Activated naive CD4-positive, alpha-beta T cell treated with anti-CD3 and anti-CD28 coated beads for 36 hours (primary cell): ENCODE results near the gene WFS1. TPM values are rescaled to one million over a fixed set of nuclear protein-coding genes. Genes with fewer than 3 reads are reported as not detected.

Experiments used
- CTCF ChIA-PET: fragments of 350-600 bp; sonication (Branson Sonifier 250); formaldehyde crosslinking; loops from one replicate; lab custom pipeline; 2021; ENCODE audit warnings: antibody characterized with exemption; lab: Charles Lee
- DNase-seq: peaks from one replicate; pipeline ENCODE4 v3.0.0-alpha.2; 2020
- H3K27ac Mint-ChIP-seq: one replicate; pipeline ENCODE4 v1.8.0; 2021; ENCODE audit warnings: mild to moderate bottlenecking, mixed read lengths
- H3K27me3 Mint-ChIP-seq: one replicate; pipeline ENCODE4 v1.8.0; 2021; ENCODE audit warnings: low read depth, mixed read lengths
- H3K36me3 Mint-ChIP-seq: one replicate; pipeline ENCODE4 v1.8.0; 2021; ENCODE audit warnings: low read depth, mixed read lengths
- H3K4me1 Mint-ChIP-seq: one replicate; pipeline ENCODE4 v1.8.0; 2021; ENCODE audit warnings: low read depth, mixed read lengths
- H3K4me3 Mint-ChIP-seq: one replicate; pipeline ENCODE4 v1.8.0; 2021; ENCODE audit warnings: mild to moderate bottlenecking, moderate library complexity, mixed read lengths
- H3K9me3 Mint-ChIP-seq: one replicate; pipeline ENCODE4 v1.8.0; 2021; ENCODE audit warnings: mixed read lengths
- intact Hi-C: fragments of 100-400 bp; cut with micrococcal nuclease; formaldehyde crosslinking; loops from one replicate; pipeline ENCODE4 v1.15.1; 2023
- total RNA-seq, 2 experiments: library from RNA; stranded (reverse); gene quantifications; one replicate each; pipeline ENCODE4 v1.2.3, GENCODE V29; 2021

The WFS1 gene
- total RNA-seq, 2 experiments from 2014 or later, result 3.6 to 4.5 TPM

- no peak overlapping the region for H3K27ac Mint-ChIP-seq
Observed at GRCh38 chr4:6278801-6279197, 9.1 kb downstream of the WFS1 start.

GRCh38 chr4:6279582-6280289 lies 10.1 kb downstream of the WFS1 start:
- Mint-ChIP-seq H3K27ac (no peak overlapping the region), H3K4me3 (no peak overlapping the region), H3K27me3 (no peaks in the 10 kb centered on the region), H3K36me3 (no peaks in the 10 kb centered on the region), H3K9me3 (no peaks in the 10 kb centered on the region), H3K4me1 (peaks cover 8% of the 10 kb centered on the region)
- no peak for DNase-seq
- intact Hi-C loops, result no loop called here
- CTCF ChIA-PET, result no interaction called here

More at GRCh38 chr4:6278801-6279197, 9.1 kb downstream of the WFS1 start:
- DNase-seq, result no peak
- no peaks in the 10 kb centered on the region for H3K27me3 Mint-ChIP-seq
- H3K4me3 Mint-ChIP-seq, result no peak overlapping the region
- peaks cover 8% of the 10 kb centered on the region for H3K4me1 Mint-ChIP-seq
- H3K36me3 Mint-ChIP-seq, result no peaks in the 10 kb centered on the region
- CTCF ChIA-PET, result interaction anchor here (1.0 kb wide), 1 partner anchor 28 kb away, joined by 3 read pairs; no protein-coding TSS in a partner anchor
- no peaks in the 10 kb centered on the region for H3K9me3 Mint-ChIP-seq
- intact Hi-C loops, result no loop called here

- DNase-seq, result no peak
- no peaks in the 10 kb centered on the region for H3K27me3 Mint-ChIP-seq
- no peaks in the 10 kb centered on the region for H3K36me3 Mint-ChIP-seq
- H3K4me3 Mint-ChIP-seq, result no peak overlapping the region
- H3K4me1 Mint-ChIP-seq, result peaks cover 8% of the 10 kb centered on the region
- intact Hi-C loops, result no loop called here
- H3K27ac Mint-ChIP-seq, result no peak overlapping the region
- no peaks in the 10 kb centered on the region for H3K9me3 Mint-ChIP-seq
- CTCF ChIA-PET, result no interaction called here
Observed at GRCh38 chr4:6280365-6280996, 10.8 kb downstream of the WFS1 start.

- Mint-ChIP-seq H3K4me1 (peaks cover 8% of the 10 kb centered on the region), H3K9me3 (no peaks in the 10 kb centered on the region), H3K36me3 (no peaks in the 10 kb centered on the region), H3K4me3 (no peak overlapping the region), H3K27ac (no peak overlapping the region), H3K27me3 (no peaks in the 10 kb centered on the region)
- CTCF ChIA-PET, result interaction anchor here (0.8 kb wide), 1 partner anchor 32 kb away, joined by 5 read pairs; no protein-coding TSS in a partner anchor
- DNase-seq, result no peak
- intact Hi-C loops, result no loop called here
Observed at GRCh38 chr4:6281436-6282313, 12.0 kb downstream of the WFS1 start.

GRCh38 chr4:6282314-6282771 lies 12.7 kb downstream of the WFS1 start:
- Mint-ChIP-seq H3K9me3 (no peaks in the 10 kb centered on the region), H3K4me3 (no peak overlapping the region), H3K36me3 (no peaks in the 10 kb centered on the region), H3K27me3 (no peaks in the 10 kb centered on the region), H3K4me1 (peaks cover 8% of the 10 kb centered on the region), H3K27ac (no peak overlapping the region)
- DNase-seq, result no peak
- intact Hi-C loops, result no loop called here
- CTCF ChIA-PET, result interaction anchor here (0.8 kb wide), 1 partner anchor 32 kb away, joined by 5 read pairs; no protein-coding TSS in a partner anchor

- H3K9me3 Mint-ChIP-seq, result no peaks in the 10 kb centered on the region
- CTCF ChIA-PET, result no interaction called here
Observed at GRCh38 chr4:6283282-6283681, 13.6 kb downstream of the WFS1 start.

GRCh38 chr4:6287017-6287788 lies 17.6 kb downstream of the WFS1 start:
- no peaks in the 10 kb centered on the region for H3K4me1 Mint-ChIP-seq
- no peaks in the 10 kb centered on the region for H3K27me3 Mint-ChIP-seq
- H3K27ac Mint-ChIP-seq, result no peak overlapping the region
- intact Hi-C loops, result no loop called here
- H3K4me3 Mint-ChIP-seq, result no peak overlapping the region
- H3K9me3 Mint-ChIP-seq, result no peaks in the 10 kb centered on the region
- H3K36me3 Mint-ChIP-seq, result no peaks in the 10 kb centered on the region
- CTCF ChIA-PET, result no interaction called here
- no peak for DNase-seq

More at GRCh38 chr4:6283282-6283681, 13.6 kb downstream of the WFS1 start:
- peaks cover 7% of the 10 kb centered on the region for H3K4me1 Mint-ChIP-seq
- intact Hi-C loops, result no loop called here
- H3K4me3 Mint-ChIP-seq, result no peak overlapping the region
- no peaks in the 10 kb centered on the region for H3K36me3 Mint-ChIP-seq
- no peak overlapping the region for H3K27ac Mint-ChIP-seq
- no peak for DNase-seq
- no peaks in the 10 kb centered on the region for H3K27me3 Mint-ChIP-seq

- no peaks in the 10 kb centered on the region for H3K4me1 Mint-ChIP-seq
- no peaks in the 10 kb centered on the region for H3K36me3 Mint-ChIP-seq
- no peak for DNase-seq
- intact Hi-C loops, result no loop called here
- H3K27me3 Mint-ChIP-seq, result no peaks in the 10 kb centered on the region
- no peak overlapping the region for H3K27ac Mint-ChIP-seq
- H3K4me3 Mint-ChIP-seq, result no peak overlapping the region
- CTCF ChIA-PET, result no interaction called here
- no peaks in the 10 kb centered on the region for H3K9me3 Mint-ChIP-seq
Observed at GRCh38 chr4:6288342-6288741, 18.7 kb downstream of the WFS1 start.

- no peaks in the 10 kb centered on the region for H3K36me3 Mint-ChIP-seq
- H3K27me3 Mint-ChIP-seq, result no peaks in the 10 kb centered on the region
- H3K4me3 Mint-ChIP-seq, result no peak overlapping the region
- no peaks in the 10 kb centered on the region for H3K9me3 Mint-ChIP-seq
- intact Hi-C loops, result no loop called here
- no peaks in the 10 kb centered on the region for H3K4me1 Mint-ChIP-seq
- no peak overlapping the region for H3K27ac Mint-ChIP-seq
- CTCF ChIA-PET, result no interaction called here
- no peak for DNase-seq
Observed at GRCh38 chr4:6288871-6289270, 19.2 kb downstream of the WFS1 start.

GRCh38 chr4:6290256-6290655 lies 20.6 kb downstream of the WFS1 start:
- Mint-ChIP-seq H3K27ac (no peak overlapping the region), H3K36me3 (no peaks in the 10 kb centered on the region), H3K4me3 (no peak overlapping the region), H3K27me3 (no peaks in the 10 kb centered on the region), H3K4me1 (no peaks in the 10 kb centered on the region), H3K9me3 (no peaks in the 10 kb centered on the region)
- no peak for DNase-seq
- CTCF ChIA-PET, result interaction anchor here (0.6 to 1.2 kb wide), 2 partner anchors 37 to 124 kb away, joined by 3 read pairs; no protein-coding TSS in a partner anchor
- intact Hi-C loops, result no loop called here

- no peaks in the 10 kb centered on the region for H3K9me3 Mint-ChIP-seq
- H3K4me1 Mint-ChIP-seq, result no peaks in the 10 kb centered on the region
- H3K36me3 Mint-ChIP-seq, result no peaks in the 10 kb centered on the region
- no peak overlapping the region for H3K4me3 Mint-ChIP-seq
- H3K27ac Mint-ChIP-seq, result no peak overlapping the region
- CTCF ChIA-PET, result interaction anchor here (1.2 kb wide), 1 partner anchor 37 kb away, joined by 3 read pairs; no protein-coding TSS in a partner anchor
- H3K27me3 Mint-ChIP-seq, result no peaks in the 10 kb centered on the region
- DNase-seq, result no peak
- intact Hi-C loops, result no loop called here
Observed at GRCh38 chr4:6290769-6291547, 21.3 kb downstream of the WFS1 start.
